NCI-H1436 (cell line): Measurements from ENCODE around the gene CYTIP.
"Not testable (repeated sequence)": the region's sequence is repeated elsewhere in the genome, so short reads cannot be mapped to it uniquely, and the experiment has no call there.

ENCODE experiments used
- DNase-seq: peaks from one replicate; lab custom pipeline; 2025; lab: John Stamatoyannopoulos, UW

Gene CYTIP

DNA sequence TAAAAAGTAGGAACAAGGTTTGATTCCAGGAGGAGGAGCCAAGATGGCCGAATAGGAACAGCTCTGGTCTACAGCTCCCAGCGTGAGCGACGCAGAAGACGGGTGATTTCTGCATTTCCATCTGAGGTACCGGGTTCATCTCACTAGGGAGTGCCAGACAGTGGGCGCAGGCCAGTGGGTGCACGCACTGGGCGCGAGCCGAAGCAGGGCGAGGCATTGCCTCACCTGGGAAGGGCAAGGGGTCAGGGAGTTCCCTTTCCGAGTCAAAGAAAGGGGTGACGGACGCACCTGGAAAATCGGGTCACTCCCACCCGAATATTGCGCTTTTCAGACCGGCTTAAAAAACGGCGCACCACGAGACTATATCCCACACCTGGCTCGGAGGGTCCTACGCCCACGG lies 75.4 kb downstream of the CYTIP start:
- not testable (repeated sequence) for DNase-seq

DNA sequence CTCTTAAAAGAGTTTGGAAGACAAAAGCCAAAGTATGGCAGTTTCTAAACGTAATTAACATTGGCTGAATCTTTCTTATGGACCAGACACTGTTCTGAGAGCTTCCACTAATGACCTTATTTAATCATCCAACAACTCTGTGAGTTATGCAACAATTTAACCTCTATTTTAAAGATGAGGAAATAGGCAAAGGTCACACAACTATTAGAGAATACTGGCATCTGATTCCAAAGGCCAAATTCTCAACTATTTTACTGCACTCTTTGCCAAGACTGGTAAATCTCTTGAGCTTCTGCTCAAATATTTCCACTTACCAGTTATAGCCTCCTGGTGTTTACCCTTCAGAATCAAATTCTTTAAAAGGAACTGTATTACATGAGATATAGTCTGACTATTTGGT lies 76.2 kb downstream of the CYTIP start:
- DNase-seq: no peak
